Keratinocyte (primary cell): ENCODE data around the gene PLXDC2. TPM values are rescaled to one million over a fixed set of nuclear protein-coding genes. Genes with fewer than 3 reads are reported as not detected.

Experiments used
- DNase-seq: peaks from one replicate; pipeline ENCODE4 v3.0.0-alpha.2; 2011; ENCODE audit warnings: low read depth, missing footprints, low spot score
- FAIRE-seq: peaks from 2 replicates; lab custom pipeline; 2011; peaks lifted over from hg19 to GRCh38; lab: Jason Lieb, UNC
- H2AFZ ChIP-seq: 2 replicates; pipeline ENCODE4 v1.6.0; 2012; ENCODE audit warnings: low read length, control low read depth, inconsistent platforms; ENCODE audit not compliant: control insufficient read depth
- H3K27ac ChIP-seq: 2 replicates; pipeline ENCODE4 v1.5.1; 2011; ENCODE audit warnings: low read length; ENCODE audit not compliant: control insufficient read depth, insufficient read depth
- H3K27me3 ChIP-seq: 3 replicates; pipeline ENCODE4 v1.6.0; 2011; ENCODE audit warnings: low read length; ENCODE audit not compliant: control insufficient read depth, insufficient read depth; ENCODE audit errors: extremely low read depth
- H3K36me3 ChIP-seq, 2 experiments: 2 replicates in 1 of 2; 3 replicates in 1 of 2; pipeline ENCODE4 v1.5.1; 2011; ENCODE audit warnings: low read length in 2 of 2, mild to moderate bottlenecking in 1 of 2; ENCODE audit not compliant: control insufficient read depth in 2 of 2, insufficient read depth in 2 of 2; ENCODE audit errors: extremely low read depth in 1 of 2
- H3K4me1 ChIP-seq: 3 replicates; pipeline ENCODE4 v1.5.1; 2011; ENCODE audit warnings: low read length; ENCODE audit not compliant: control insufficient read depth, insufficient read depth; ENCODE audit errors: extremely low read depth
- H3K4me2 ChIP-seq: 3 replicates; pipeline ENCODE4 v1.6.0; 2011; ENCODE audit warnings: low read depth, low read length; ENCODE audit not compliant: control insufficient read depth, insufficient read depth; ENCODE audit errors: extremely low read depth
- H3K4me3 ChIP-seq, 3 experiments: fragments of 200-600 bp in 1 of 3; sonication (generic) in 1 of 3; 2 replicates in 2 of 3; 3 replicates in 1 of 3; pipeline ENCODE4 v1.5.1; 2011 to 2016; ENCODE audit warnings: low read length in 3 of 3, mild to moderate bottlenecking in 3 of 3, control low read depth in 2 of 3, inconsistent platforms in 1 of 3, low read depth in 1 of 3, mixed read lengths in 1 of 3, mixed run types in 1 of 3, moderate library complexity in 1 of 3; ENCODE audit not compliant: control insufficient read depth in 2 of 3, insufficient read depth in 2 of 3; ENCODE audit errors: extremely low read depth in 1 of 3
- H3K79me2 ChIP-seq: 2 replicates; pipeline ENCODE4 v1.6.0; 2012; ENCODE audit warnings: low read length; ENCODE audit not compliant: control insufficient read depth, insufficient read depth
- H3K9ac ChIP-seq: 3 replicates; pipeline ENCODE4 v1.6.0; 2011; ENCODE audit warnings: low read length; ENCODE audit not compliant: control insufficient read depth, insufficient read depth; ENCODE audit errors: extremely low read depth
- H3K9me1 ChIP-seq: 3 replicates; pipeline ENCODE4 v1.6.0; 2011; ENCODE audit warnings: low read length; ENCODE audit not compliant: control insufficient read depth, insufficient read depth; ENCODE audit errors: extremely low read depth
- H3K9me3 ChIP-seq: 2 replicates; pipeline ENCODE4 v1.5.1; 2012; ENCODE audit warnings: low read depth, low read length; ENCODE audit not compliant: control insufficient read depth
- H4K20me1 ChIP-seq: 3 replicates; pipeline ENCODE4 v1.6.0; 2011; ENCODE audit warnings: low read length; ENCODE audit not compliant: control insufficient read depth, insufficient read depth; ENCODE audit errors: extremely low read depth
- EZH2 ChIP-seq: IDR thresholded peaks from one replicate; pipeline ENCODE4 v1.6.1; 2012; ENCODE audit warnings: inconsistent platforms, mild to moderate bottlenecking, low read length, moderate library complexity
- dilution Hi-C: fragments of 300-500 bp; cut with MboI; formaldehyde crosslinking; loops from one replicate; pipeline ENCODE4 v1.7.0; 2020; ENCODE audit warnings: low sequenced_read_pairs; ENCODE audit not compliant: extremely low pct_ligation_motif_present
- polyA plus RNA-seq, 5 experiments: library from polyadenylated mRNA; depleted of rRNA in 3 of 5; stranded (reverse) in 3 of 5; stranded (forward) in 1 of 5; unstranded in 1 of 5; fragments of >200 nt; gene quantifications; 1 replicate in 1 of 5; 2 replicates in 3 of 5; 3 replicates in 1 of 5; pipeline versions ENCODE4 v1.2.1 to v1.2.3, GENCODE V29; 2011 to 2012; ENCODE audit warnings: missing spikeins in 2 of 5, low read depth in 1 of 5, low replicate concordance in 1 of 5
- TF ChIP-seq, protein P1 (sequence below), 3 experiments: IDR thresholded peaks in 1 of 3; conservative IDR thresholded peaks in 1 of 3; optimal IDR thresholded peaks in 1 of 3; 2 replicates in 2 of 3; 3 replicates in 1 of 3; pipeline versions ENCODE3 to v1.5.1; 2011; ENCODE audit warnings: low read length in 3 of 3, mild to moderate bottlenecking in 3 of 3, moderate library complexity in 2 of 3, control low read depth in 1 of 3, inconsistent platforms in 1 of 3; ENCODE audit not compliant: insufficient read depth in 2 of 3; ENCODE audit errors: extremely low read depth in 1 of 3

PLXDC2 gene
- polyA plus RNA-seq, 1 donor (not counting 4 experiments of a cell fraction or from before 2014, with no cell fraction given), result 12.9 TPM

DNA sequence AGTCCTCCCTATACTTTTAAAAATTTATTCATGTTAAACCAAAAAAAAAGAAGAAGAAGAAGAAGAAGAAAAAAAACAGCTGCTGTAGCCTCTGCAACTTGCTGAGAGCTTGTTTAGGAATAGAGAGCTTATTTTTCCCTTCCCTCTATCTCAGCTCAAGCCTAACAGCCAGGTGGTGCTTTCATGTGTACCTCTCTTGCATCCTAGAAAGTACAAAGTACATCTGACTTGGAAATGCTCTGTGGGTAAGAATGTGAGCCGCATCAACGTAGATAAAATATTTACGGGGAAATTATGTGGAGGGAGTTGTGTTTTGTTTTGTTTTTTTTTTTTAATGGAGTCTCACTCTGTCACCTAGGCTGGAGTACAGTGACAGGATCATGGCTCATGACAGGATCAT is 99.6 kb downstream of the PLXDC2 start:
- no peak overlapping the region for H3K4me2 ChIP-seq
- TF ChIP-seq EZH2, result no peak
- TF ChIP-seq, protein P1, sequence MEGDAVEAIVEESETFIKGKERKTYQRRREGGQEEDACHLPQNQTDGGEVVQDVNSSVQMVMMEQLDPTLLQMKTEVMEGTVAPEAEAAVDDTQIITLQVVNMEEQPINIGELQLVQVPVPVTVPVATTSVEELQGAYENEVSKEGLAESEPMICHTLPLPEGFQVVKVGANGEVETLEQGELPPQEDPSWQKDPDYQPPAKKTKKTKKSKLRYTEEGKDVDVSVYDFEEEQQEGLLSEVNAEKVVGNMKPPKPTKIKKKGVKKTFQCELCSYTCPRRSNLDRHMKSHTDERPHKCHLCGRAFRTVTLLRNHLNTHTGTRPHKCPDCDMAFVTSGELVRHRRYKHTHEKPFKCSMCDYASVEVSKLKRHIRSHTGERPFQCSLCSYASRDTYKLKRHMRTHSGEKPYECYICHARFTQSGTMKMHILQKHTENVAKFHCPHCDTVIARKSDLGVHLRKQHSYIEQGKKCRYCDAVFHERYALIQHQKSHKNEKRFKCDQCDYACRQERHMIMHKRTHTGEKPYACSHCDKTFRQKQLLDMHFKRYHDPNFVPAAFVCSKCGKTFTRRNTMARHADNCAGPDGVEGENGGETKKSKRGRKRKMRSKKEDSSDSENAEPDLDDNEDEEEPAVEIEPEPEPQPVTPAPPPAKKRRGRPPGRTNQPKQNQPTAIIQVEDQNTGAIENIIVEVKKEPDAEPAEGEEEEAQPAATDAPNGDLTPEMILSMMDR (optimal IDR thresholded peaks at IDR 0.05 in 1 of 3, IDR thresholded peaks at IDR 0.05 in 1 of 3, conservative IDR thresholded peaks at IDR 0.05 in 1 of 3; ENCODE audit: extremely low read depth in 1 of 3, insufficient read depth in 2 of 3, low read length in 3 of 3), result no peak
- FAIRE-seq, result no peak
- no peak overlapping the region for H3K4me3 ChIP-seq
- dilution Hi-C loops, result no loop called here
- no peaks in the 10 kb centered on the region for H3K9me3 ChIP-seq
- no peaks in the 10 kb centered on the region for H3K9me1 ChIP-seq
- H3K4me1 ChIP-seq, result peaks cover 33% of the 10 kb centered on the region
- H2AFZ ChIP-seq, result no peak overlapping the region
- DNase-seq, result no peak
- H3K27ac ChIP-seq, result no peak overlapping the region
- H3K79me2 ChIP-seq, result no peaks in the 10 kb centered on the region
- no peaks in the 10 kb centered on the region for H3K36me3 ChIP-seq
- H3K9ac ChIP-seq, result no peak overlapping the region
- no peaks in the 10 kb centered on the region for H4K20me1 ChIP-seq
- no peaks in the 10 kb centered on the region for H3K27me3 ChIP-seq

DNA sequence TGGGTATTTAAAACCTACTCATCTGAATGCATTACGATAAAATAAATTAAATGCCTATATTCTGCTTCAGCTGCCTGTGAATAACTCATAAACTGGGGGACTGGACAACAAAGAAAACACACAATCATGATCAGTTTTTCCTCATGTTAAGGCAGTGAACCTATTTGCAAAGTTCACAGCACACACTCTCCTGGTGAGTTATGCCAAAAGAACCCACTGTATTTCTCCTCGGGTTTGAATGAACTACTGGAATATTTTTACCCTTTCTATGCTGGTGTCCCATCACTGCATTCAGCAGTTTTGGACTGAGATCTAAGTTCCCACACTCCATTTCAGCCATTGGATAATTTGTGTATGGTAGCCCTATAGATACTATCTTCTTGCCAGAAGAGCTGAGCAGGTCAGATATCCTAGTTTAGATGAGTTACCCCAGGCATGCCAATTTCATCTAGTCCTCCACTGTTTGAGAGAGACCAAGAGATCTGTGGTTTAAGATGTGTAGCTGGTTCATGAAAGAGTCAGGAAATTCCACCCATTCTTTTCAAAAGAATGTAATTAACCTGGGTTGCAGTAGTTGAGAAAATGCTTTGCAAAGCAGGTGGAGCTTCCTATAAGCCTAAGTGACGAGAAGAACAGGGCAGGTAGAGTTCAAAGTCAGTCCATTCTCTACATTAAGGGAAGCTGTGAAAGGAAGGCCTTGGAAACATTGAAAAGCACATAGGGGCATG is 101.7 kb downstream of the PLXDC2 start:
- DNase-seq (no peak), FAIRE-seq (peak; percentile 65)
- peak overlapping the region; percentile 79 for H3K27ac ChIP-seq

More for the DNA sequence above, 101.7 kb downstream of the PLXDC2 start:
- Histone ChIP-seq H3K36me3 (no peaks in the 10 kb centered on the region), H4K20me1 (no peaks in the 10 kb centered on the region), H3K9me1 (no peaks in the 10 kb centered on the region), H3K79me2 (no peaks in the 10 kb centered on the region), H3K27me3 (no peaks in the 10 kb centered on the region), H3K4me3 (peak overlapping the region in 1 of 3 experiments; percentile 11), H3K9ac (peak overlapping the region; percentile 36), H3K4me1 (peaks cover 52% of the 10 kb centered on the region), H3K4me2 (peak overlapping the region; percentile 59), H2AFZ (no peak overlapping the region), H3K9me3 (no peaks in the 10 kb centered on the region)
- TF ChIP-seq, protein P1 (optimal IDR thresholded peaks at IDR 0.05 in 1 of 3, IDR thresholded peaks at IDR 0.05 in 1 of 3, conservative IDR thresholded peaks at IDR 0.05 in 1 of 3; ENCODE audit: extremely low read depth in 1 of 3, insufficient read depth in 2 of 3, low read length in 3 of 3), result no peak
- TF ChIP-seq EZH2, result no peak
- dilution Hi-C loops, result no loop called here
